KMS-11 (cell line): ENCODE measurements around the gene GGTLC1.

Source experiments
- H2AFZ ChIP-seq: fragments of 200-600 bp; sonication (generic); 2 replicates; pipeline ENCODE4 v1.6.1; 2016; ENCODE audit warnings: antibody characterized with exemption, mixed run types, low read depth
- H3K27ac ChIP-seq: fragments of 200-600 bp; sonication (generic); 2 replicates; pipeline ENCODE4 v1.6.1; 2016; ENCODE audit warnings: mild to moderate bottlenecking, mixed run types
- H3K27me3 ChIP-seq: fragments of 200-600 bp; sonication (generic); 2 replicates; pipeline ENCODE4 v1.6.1; 2017; ENCODE audit warnings: mild to moderate bottlenecking, low read depth, mixed run types, moderate library complexity; ENCODE audit not compliant: insufficient read depth
- H3K36me3 ChIP-seq: fragments of 200-600 bp; sonication (generic); 2 replicates; pipeline ENCODE4 v1.6.1; 2017; ENCODE audit warnings: mild to moderate bottlenecking, mixed run types; ENCODE audit not compliant: insufficient read depth
- H3K4me1 ChIP-seq: fragments of 200-600 bp; sonication (generic); 2 replicates; pipeline ENCODE4 v1.6.1; 2016; ENCODE audit warnings: mild to moderate bottlenecking, low read depth, mixed run types; ENCODE audit not compliant: poor library complexity, severe bottlenecking
- H3K4me2 ChIP-seq: fragments of 200-600 bp; sonication (generic); 2 replicates; pipeline ENCODE4 v1.7.0; 2016; ENCODE audit warnings: mild to moderate bottlenecking, mixed run types
- H3K4me3 ChIP-seq: fragments of 200-600 bp; sonication (generic); IDR thresholded peaks from 2 replicates; pipeline ENCODE4 v1.6.1; 2017; ENCODE audit warnings: low read depth, low read length, mixed read lengths; ENCODE audit not compliant: insufficient read depth
- H3K79me2 ChIP-seq: fragments of 200-600 bp; sonication (generic); 2 replicates; pipeline ENCODE4 v1.6.1; 2016; ENCODE audit warnings: low read depth, mixed run types; ENCODE audit not compliant: insufficient read depth
- H3K9ac ChIP-seq: fragments of 200-600 bp; sonication (generic); 2 replicates; pipeline ENCODE4 v1.6.1; 2016; ENCODE audit warnings: mild to moderate bottlenecking, mixed run types
- H4K20me1 ChIP-seq: fragments of 200-600 bp; sonication (generic); 2 replicates; pipeline ENCODE4 v1.6.1; 2016; ENCODE audit warnings: mild to moderate bottlenecking, mixed run types; ENCODE audit not compliant: insufficient read depth
- CTCF ChIP-seq: fragments of 200-600 bp; sonication (generic); conservative IDR thresholded peaks from 2 replicates; pipeline ENCODE4 v1.6.1; 2017; ENCODE audit warnings: low read depth, mild to moderate bottlenecking, antibody characterized with exemption, low read length, moderate library complexity, mixed read lengths

GGTLC1 gene

GRCh38 chr20:23946206-23946605, 42.4 kb downstream of the GGTLC1 start:
- no peaks in the 10 kb centered on the region for H4K20me1 ChIP-seq
- H3K36me3 ChIP-seq = no peaks in the 10 kb centered on the region
- H2AFZ ChIP-seq = no peak overlapping the region
- H3K79me2 ChIP-seq = no peaks in the 10 kb centered on the region
- no peak for TF ChIP-seq CTCF
- H3K4me3 ChIP-seq = no peak overlapping the region
- H3K9ac ChIP-seq = no peak overlapping the region
- no peak overlapping the region for H3K27ac ChIP-seq
- H3K4me1 ChIP-seq = no peaks in the 10 kb centered on the region
- H3K4me2 ChIP-seq = no peak overlapping the region
- H3K27me3 ChIP-seq = no peaks in the 10 kb centered on the region

GRCh38 chr20:23943304-23943703, 45.3 kb downstream of the GGTLC1 start:
- H3K4me2 ChIP-seq = no peak overlapping the region
- no peak overlapping the region for H3K9ac ChIP-seq
- H3K4me3 ChIP-seq = no peak overlapping the region
- no peaks in the 10 kb centered on the region for H3K27me3 ChIP-seq
- no peak overlapping the region for H2AFZ ChIP-seq
- H3K27ac ChIP-seq = no peak overlapping the region
- H3K79me2 ChIP-seq = no peaks in the 10 kb centered on the region
- no peaks in the 10 kb centered on the region for H3K4me1 ChIP-seq
- H3K36me3 ChIP-seq = no peaks in the 10 kb centered on the region
- no peak for TF ChIP-seq CTCF
- no peaks in the 10 kb centered on the region for H4K20me1 ChIP-seq

GRCh38 chr20:23939641-23940040, 48.9 kb downstream of the GGTLC1 start:
- no peak for TF ChIP-seq CTCF
- H3K79me2 ChIP-seq = no peaks in the 10 kb centered on the region
- no peaks in the 10 kb centered on the region for H4K20me1 ChIP-seq
- no peaks in the 10 kb centered on the region for H3K27me3 ChIP-seq
- H2AFZ ChIP-seq = no peak overlapping the region
- H3K27ac ChIP-seq = no peak overlapping the region
- no peaks in the 10 kb centered on the region for H3K36me3 ChIP-seq
- no peak overlapping the region for H3K4me2 ChIP-seq
- H3K9ac ChIP-seq = no peak overlapping the region
- no peak overlapping the region for H3K4me3 ChIP-seq
- H3K4me1 ChIP-seq = no peaks in the 10 kb centered on the region

GRCh38 chr20:23939063-23939462, 49.5 kb downstream of the GGTLC1 start:
- Histone ChIP-seq H4K20me1 (no peaks in the 10 kb centered on the region), H3K27ac (no peak overlapping the region), H3K4me3 (no peak overlapping the region), H3K4me1 (no peaks in the 10 kb centered on the region), H2AFZ (no peak overlapping the region), H3K4me2 (no peak overlapping the region), H3K79me2 (no peaks in the 10 kb centered on the region), H3K36me3 (no peaks in the 10 kb centered on the region), H3K27me3 (no peaks in the 10 kb centered on the region), H3K9ac (no peak overlapping the region)
- TF ChIP-seq CTCF = no peak

GRCh38 chr20:23938118-23938438, 50.5 kb downstream of the GGTLC1 start:
- Histone ChIP-seq H3K4me2 (no peak overlapping the region), H3K79me2 (no peaks in the 10 kb centered on the region), H3K4me1 (no peaks in the 10 kb centered on the region), H2AFZ (no peak overlapping the region), H3K27me3 (no peaks in the 10 kb centered on the region), H4K20me1 (no peaks in the 10 kb centered on the region), H3K4me3 (no peak overlapping the region), H3K9ac (no peak overlapping the region), H3K27ac (no peak overlapping the region), H3K36me3 (no peaks in the 10 kb centered on the region)
- no peak for TF ChIP-seq CTCF
